HepG2 (cell line): Measurements from ENCODE around the gene C16orf95.

Source experiments
- ELF4 ChIP-seq: sonication (generic); formaldehyde crosslinking; IDR thresholded peaks from 2 replicates; pipeline ENCODE4 v1.5.0; 2020; ENCODE audit warnings: missing genetic modification reagents, mild to moderate bottlenecking, moderate library complexity, borderline replicate concordance
- GABPA ChIP-seq, 2 experiments: IDR thresholded peaks; 2 replicates each; pipeline ENCODE4 v1.6.1; 2011 to 2016; ENCODE audit warnings: low read depth in 2 of 2, low read length in 1 of 2, missing biosample characterization in 1 of 2, missing genetic modification characterization in 1 of 2
- ZNF30 ChIP-seq: sonication (generic); formaldehyde crosslinking; IDR thresholded peaks from 2 replicates; pipeline ENCODE4 v1.5.0; 2020; ENCODE audit warnings: mild to moderate bottlenecking, missing genetic modification reagents
- TF ChIP-seq, protein P1 (sequence below): sonication (generic); formaldehyde crosslinking; IDR thresholded peaks from 2 replicates; pipeline ENCODE4 v1.8.1; 2023; ENCODE audit warnings: missing genetic modification reagents, inconsistent platforms, borderline replicate concordance
- TF ChIP-seq, protein P2 (sequence below): sonication (generic); formaldehyde crosslinking; IDR thresholded peaks from 2 replicates; pipeline ENCODE4 v1.5.0; 2020; ENCODE audit warnings: mild to moderate bottlenecking, missing genetic modification reagents, moderate library complexity

DNA sequence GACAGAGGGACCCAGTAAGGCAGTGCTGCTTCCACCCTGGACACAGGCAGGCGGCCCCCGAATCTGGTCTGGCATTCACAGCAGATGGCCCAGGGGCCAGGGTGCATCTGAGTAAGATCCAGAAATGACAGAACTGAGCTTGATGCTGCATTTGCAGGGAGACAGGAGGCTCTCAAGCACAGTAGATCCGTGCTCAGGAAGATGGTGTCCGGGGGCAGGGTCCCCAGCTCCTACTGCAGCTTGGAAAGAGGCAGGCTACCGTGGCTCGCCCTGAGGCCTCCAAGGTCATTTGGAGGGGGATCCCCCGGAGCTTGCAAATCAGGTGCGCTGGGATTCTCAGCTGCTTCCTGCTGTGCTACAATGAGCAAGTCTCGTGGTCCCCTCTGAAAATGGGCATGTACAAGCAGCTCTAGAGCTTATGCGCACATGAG, 2.2 kb downstream of the C16orf95 start:
- TF ChIP-seq ZNF30 (no peak), ELF4 (CRISPR knock-in tag) (no peak), GABPA (IDR thresholded peaks at IDR 0.05; ENCODE audit: low read depth, low read length) (no peak), GABPA (CRISPR knock-in tag; IDR thresholded peaks at IDR 0.05; ENCODE audit: low read depth) (no peak)
- TF ChIP-seq, protein P1, sequence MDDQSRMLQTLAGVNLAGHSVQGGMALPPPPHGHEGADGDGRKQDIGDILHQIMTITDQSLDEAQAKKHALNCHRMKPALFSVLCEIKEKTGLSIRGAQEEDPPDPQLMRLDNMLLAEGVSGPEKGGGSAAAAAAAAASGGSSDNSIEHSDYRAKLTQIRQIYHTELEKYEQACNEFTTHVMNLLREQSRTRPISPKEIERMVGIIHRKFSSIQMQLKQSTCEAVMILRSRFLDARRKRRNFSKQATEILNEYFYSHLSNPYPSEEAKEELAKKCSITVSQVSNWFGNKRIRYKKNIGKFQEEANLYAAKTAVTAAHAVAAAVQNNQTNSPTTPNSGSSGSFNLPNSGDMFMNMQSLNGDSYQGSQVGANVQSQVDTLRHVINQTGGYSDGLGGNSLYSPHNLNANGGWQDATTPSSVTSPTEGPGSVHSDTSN (CRISPR knock-in tag) = no peak
- TF ChIP-seq, protein P2, sequence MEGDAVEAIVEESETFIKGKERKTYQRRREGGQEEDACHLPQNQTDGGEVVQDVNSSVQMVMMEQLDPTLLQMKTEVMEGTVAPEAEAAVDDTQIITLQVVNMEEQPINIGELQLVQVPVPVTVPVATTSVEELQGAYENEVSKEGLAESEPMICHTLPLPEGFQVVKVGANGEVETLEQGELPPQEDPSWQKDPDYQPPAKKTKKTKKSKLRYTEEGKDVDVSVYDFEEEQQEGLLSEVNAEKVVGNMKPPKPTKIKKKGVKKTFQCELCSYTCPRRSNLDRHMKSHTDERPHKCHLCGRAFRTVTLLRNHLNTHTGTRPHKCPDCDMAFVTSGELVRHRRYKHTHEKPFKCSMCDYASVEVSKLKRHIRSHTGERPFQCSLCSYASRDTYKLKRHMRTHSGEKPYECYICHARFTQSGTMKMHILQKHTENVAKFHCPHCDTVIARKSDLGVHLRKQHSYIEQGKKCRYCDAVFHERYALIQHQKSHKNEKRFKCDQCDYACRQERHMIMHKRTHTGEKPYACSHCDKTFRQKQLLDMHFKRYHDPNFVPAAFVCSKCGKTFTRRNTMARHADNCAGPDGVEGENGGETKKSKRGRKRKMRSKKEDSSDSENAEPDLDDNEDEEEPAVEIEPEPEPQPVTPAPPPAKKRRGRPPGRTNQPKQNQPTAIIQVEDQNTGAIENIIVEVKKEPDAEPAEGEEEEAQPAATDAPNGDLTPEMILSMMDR (CRISPR knock-in tag) = no peak
